CD4-positive, alpha-beta T cell (primary cell): ENCODE data around the gene CDH8. TPM values are rescaled to one million over a fixed set of nuclear protein-coding genes. Genes with fewer than 3 reads are reported as not detected.

Experiments
- ATAC-seq: fragments of 200-7000 bp; cut with Tn5 transposase; one replicate; pipeline ENCODE4 v1.10.0; 2022; ENCODE audit warnings: mild to moderate bottlenecking; ENCODE audit not compliant: poor library complexity
- CTCF ChIA-PET: fragments of 350-600 bp; sonication (Branson Sonifier 250); formaldehyde crosslinking; loops from one replicate; lab custom pipeline; 2021; ENCODE audit warnings: antibody characterized with exemption, inconsistent platforms; lab: Charles Lee
- POLR2A ChIA-PET: fragments of 350-600 bp; sonication (Branson Sonifier 250); formaldehyde crosslinking; loops from one replicate; lab custom pipeline; 2021; ENCODE audit warnings: antibody characterized with exemption, inconsistent platforms; lab: Charles Lee
- DNase-seq, 14 experiments: peaks; one replicate each; pipeline ENCODE4 v3.0.0-alpha.2; 2013 to 2020; ENCODE audit warnings: mixed read lengths in 2 of 14
- H3K27ac ChIP-seq, 2 donors: one replicate each; pipeline versions ENCODE4 v1.5.1 to v1.7.0; 2013; ENCODE audit warnings: low read length in 2 of 2, low read depth in 1 of 2, mild to moderate bottlenecking in 1 of 2
- H3K27me3 ChIP-seq, 2 experiments: 1 replicate in 1 of 2; 2 replicates in 1 of 2; pipeline versions ENCODE4 v1.6.1 to v1.7.0; 2013; ENCODE audit warnings: low read length in 2 of 2, control low read depth in 1 of 2, mild to moderate bottlenecking in 1 of 2, moderate library complexity in 1 of 2; ENCODE audit not compliant: insufficient read depth in 2 of 2, control insufficient read depth in 1 of 2
- H3K36me3 ChIP-seq: one replicate; pipeline ENCODE4 v1.6.1; 2013; ENCODE audit warnings: low read length, control low read depth; ENCODE audit not compliant: insufficient read depth
- H3K4me1 ChIP-seq: one replicate; pipeline ENCODE4 v1.6.1; 2013; ENCODE audit warnings: low read length, control low read depth; ENCODE audit not compliant: insufficient read depth
- H3K4me3 ChIP-seq: one replicate; pipeline ENCODE4 v1.5.1; 2013; ENCODE audit warnings: mild to moderate bottlenecking, low read length, moderate library complexity
- H3K9me3 ChIP-seq, 2 experiments: 1 replicate in 1 of 2; 2 replicates in 1 of 2; pipeline versions ENCODE4 v1.6.1 to v1.7.0; 2013; ENCODE audit warnings: low read length in 2 of 2, mild to moderate bottlenecking in 2 of 2, control low read depth in 1 of 2, moderate library complexity in 1 of 2; ENCODE audit not compliant: control insufficient read depth in 1 of 2, insufficient read depth in 1 of 2
- H3K27ac Mint-ChIP-seq: one replicate; pipeline ENCODE4 v1.8.0; 2020; ENCODE audit warnings: mixed read lengths
- H3K27me3 Mint-ChIP-seq: one replicate; pipeline ENCODE4 v1.8.0; 2021; ENCODE audit warnings: mixed read lengths
- H3K36me3 Mint-ChIP-seq: one replicate; pipeline ENCODE4 v1.8.0; 2021; ENCODE audit warnings: low read depth, mixed read lengths
- H3K4me1 Mint-ChIP-seq: one replicate; pipeline ENCODE4 v1.8.0; 2021; ENCODE audit warnings: low read depth, mixed read lengths
- H3K4me3 Mint-ChIP-seq: one replicate; pipeline ENCODE4 v1.8.0; 2020; ENCODE audit warnings: mild to moderate bottlenecking, mixed read lengths
- H3K9me3 Mint-ChIP-seq: one replicate; pipeline ENCODE4 v1.8.0; 2020; ENCODE audit warnings: mixed read lengths
- CTCF ChIP-seq: fragments of 200-600 bp; IDR thresholded peaks from one replicate; pipeline ENCODE4 v1.8.0; 2022; ENCODE audit warnings: antibody characterized with exemption, mild to moderate bottlenecking
- intact Hi-C, 2 experiments: fragments of 100-400 bp; cut with DNase I in 1 of 2; cut with micrococcal nuclease in 1 of 2; formaldehyde crosslinking; loops; one replicate each; pipeline versions ENCODE4 v1.15.1 to v1.9.0; 2023 to 2025; cut with DNase I, micrococcal nuclease
- total RNA-seq, 174 experiments: library from RNA in 2 of 174; stranded (reverse) in 2 of 174; gene quantifications; one replicate each; pipeline ENCODE4 v1.2.3 and lab custom pipeline; 2021 to 2026

CDH8 gene
- total RNA-seq, 2 experiments from 2014 or later, result not detected

GRCh38 chr16:62076886-62077285 is 40.6 kb upstream of the CDH8 start:
- Mint-ChIP-seq H3K36me3 (no peaks in the 10 kb centered on the region), H3K27me3 (no peaks in the 10 kb centered on the region), H3K27ac (no peak overlapping the region), H3K9me3 (peaks cover 2% of the 10 kb centered on the region), H3K4me1 (no peaks in the 10 kb centered on the region), H3K4me3 (no peak overlapping the region)
- H3K9me3 ChIP-seq, result peaks cover 0 to 16% of the 10 kb centered on the region in 2 experiments
- no peaks in the 10 kb centered on the region for H3K27me3 ChIP-seq
- no peaks in the 10 kb centered on the region for H3K36me3 ChIP-seq
- ChIA-PET CTCF (no interaction called here), POLR2A (no interaction called here)
- no peak for ATAC-seq
- no peak overlapping the region for H3K27ac ChIP-seq
- intact Hi-C loops, result no loop called here
- DNase-seq, result no peak
- no peak for TF ChIP-seq CTCF
- no peaks in the 10 kb centered on the region for H3K4me1 ChIP-seq
- H3K4me3 ChIP-seq, result no peak overlapping the region

- Mint-ChIP-seq H3K27me3 (no peaks in the 10 kb centered on the region), H3K9me3 (peaks cover 18% of the 10 kb centered on the region), H3K36me3 (no peaks in the 10 kb centered on the region), H3K27ac (no peak overlapping the region), H3K4me1 (no peaks in the 10 kb centered on the region), H3K4me3 (no peak overlapping the region)
- no peak for DNase-seq
- H3K9me3 ChIP-seq, result peaks cover 3 to 22% of the 10 kb centered on the region in 2 experiments
- no peaks in the 10 kb centered on the region for H3K4me1 ChIP-seq
- H3K27ac ChIP-seq, result no peak overlapping the region
- ChIA-PET POLR2A (no interaction called here), CTCF (no interaction called here)
- H3K4me3 ChIP-seq, result no peak overlapping the region
- no peaks in the 10 kb centered on the region for H3K36me3 ChIP-seq
- ATAC-seq, result no peak
- TF ChIP-seq CTCF, result no peak
- intact Hi-C loops, result no loop called here
- H3K27me3 ChIP-seq, result no peaks in the 10 kb centered on the region
Measured at GRCh38 chr16:62068747-62069146, 32.5 kb upstream of the CDH8 start.

- TF ChIP-seq CTCF, result no peak
- Mint-ChIP-seq H3K4me3 (no peak overlapping the region), H3K9me3 (peaks cover 21% of the 10 kb centered on the region), H3K27me3 (no peaks in the 10 kb centered on the region), H3K4me1 (no peaks in the 10 kb centered on the region), H3K36me3 (no peaks in the 10 kb centered on the region), H3K27ac (no peak overlapping the region)
- Histone ChIP-seq H3K4me1 (no peaks in the 10 kb centered on the region), H3K4me3 (no peak overlapping the region), H3K27me3 (no peaks in the 10 kb centered on the region), H3K27ac (no peak overlapping the region), H3K9me3 (peaks cover 3 to 20% of the 10 kb centered on the region in 2 experiments), H3K36me3 (no peaks in the 10 kb centered on the region)
- intact Hi-C loops, result no loop called here
- ChIA-PET CTCF (no interaction called here), POLR2A (no interaction called here)
- no peak for DNase-seq
- no peak for ATAC-seq
Measured at GRCh38 chr16:62067981-62068380, 31.7 kb upstream of the CDH8 start.
